MV-4-11 (cell line): ENCODE measurements around the gene SLC22A15.
"Not testable (repeated sequence)": the region's sequence is repeated elsewhere in the genome, so short reads cannot be mapped to it uniquely, and the experiment has no call there.

Experiments
- DNase-seq: peaks from one replicate; lab custom pipeline; 2025; lab: John Stamatoyannopoulos, UW

SLC22A15 gene

DNA sequence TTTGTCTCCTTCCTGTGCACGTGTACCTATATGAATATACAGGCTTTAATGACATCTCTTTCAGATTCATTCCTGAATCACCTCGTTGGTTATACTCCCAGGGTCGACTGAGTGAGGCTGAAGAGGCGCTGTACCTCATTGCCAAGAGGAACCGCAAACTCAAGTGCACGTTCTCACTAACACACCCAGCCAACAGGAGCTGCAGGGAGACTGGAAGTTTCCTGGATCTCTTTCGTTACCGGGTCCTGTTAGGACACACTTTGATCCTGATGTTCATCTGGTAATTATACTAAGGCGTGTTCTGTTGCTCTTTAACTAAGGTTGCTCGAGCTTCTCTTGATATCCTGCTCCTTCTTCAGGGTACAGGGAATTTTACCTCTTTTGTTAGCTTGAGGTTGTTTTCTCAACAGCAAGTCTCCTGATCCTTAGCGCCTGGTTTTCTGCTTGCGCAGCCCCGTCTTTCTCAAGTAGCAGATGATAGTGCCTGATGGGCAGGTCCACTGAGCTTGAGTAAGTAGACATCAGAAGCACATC, 55.1 kb downstream of the SLC22A15 start:
- no peak for DNase-seq

DNA sequence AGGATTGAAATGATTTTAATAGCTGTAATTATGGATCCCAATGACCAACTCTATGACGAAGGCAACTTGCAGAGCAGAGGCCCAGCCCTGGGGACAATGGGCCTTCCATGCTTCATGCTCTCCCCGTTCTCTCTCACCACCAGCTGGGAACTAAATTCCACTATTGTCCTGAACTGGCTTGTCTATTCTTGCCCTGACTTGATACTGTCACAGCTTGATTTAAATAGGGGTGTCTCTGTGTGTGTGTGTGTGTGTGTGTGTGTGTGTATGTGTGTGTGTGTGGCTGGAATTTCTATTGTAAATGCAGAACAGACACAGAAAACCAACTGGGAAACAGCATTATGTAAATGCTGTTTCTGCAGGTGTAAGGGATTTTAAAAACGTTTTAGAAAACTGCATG, 57.0 kb downstream of the SLC22A15 start:
- no peak for DNase-seq

DNA sequence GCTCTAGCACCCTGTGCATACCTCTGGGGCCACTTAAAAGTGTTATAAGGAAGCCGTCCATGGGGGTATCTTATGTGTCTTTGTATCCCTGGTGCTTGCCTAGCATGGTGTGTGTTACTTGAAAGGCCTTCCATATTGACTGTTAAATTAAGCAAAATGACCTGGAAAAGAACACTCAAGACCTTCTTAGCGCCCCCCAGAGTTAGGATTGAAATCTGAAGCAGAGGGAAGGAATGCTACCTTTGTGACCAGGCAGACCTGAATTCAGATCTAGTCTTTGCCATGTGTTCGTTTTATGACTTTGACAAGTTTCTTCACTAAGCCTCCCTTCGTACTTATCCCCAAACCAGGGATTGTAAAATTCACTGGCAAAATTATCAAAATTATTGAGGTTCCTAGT, 59.9 kb downstream of the SLC22A15 start:
- no peak for DNase-seq

DNA sequence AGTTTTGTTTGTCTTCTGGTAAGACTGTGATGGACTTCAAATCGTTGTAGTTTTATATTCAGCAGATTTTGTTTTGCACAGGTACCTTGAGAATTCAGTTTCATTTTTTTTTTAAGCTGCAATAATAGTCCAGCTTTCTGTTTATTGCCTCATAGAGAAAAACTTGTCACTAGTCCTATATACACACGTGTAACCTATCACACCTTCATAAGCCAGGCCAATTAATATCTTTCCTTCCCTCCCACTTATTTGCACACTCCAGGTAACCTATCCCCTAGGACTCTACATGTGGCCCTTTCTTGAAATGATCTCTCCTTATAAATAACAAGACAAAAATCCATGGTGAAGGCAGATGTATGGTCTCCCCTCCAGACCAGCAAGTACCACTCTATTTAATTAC, 62.4 kb downstream of the SLC22A15 start:
- DNase-seq: no peak

DNA sequence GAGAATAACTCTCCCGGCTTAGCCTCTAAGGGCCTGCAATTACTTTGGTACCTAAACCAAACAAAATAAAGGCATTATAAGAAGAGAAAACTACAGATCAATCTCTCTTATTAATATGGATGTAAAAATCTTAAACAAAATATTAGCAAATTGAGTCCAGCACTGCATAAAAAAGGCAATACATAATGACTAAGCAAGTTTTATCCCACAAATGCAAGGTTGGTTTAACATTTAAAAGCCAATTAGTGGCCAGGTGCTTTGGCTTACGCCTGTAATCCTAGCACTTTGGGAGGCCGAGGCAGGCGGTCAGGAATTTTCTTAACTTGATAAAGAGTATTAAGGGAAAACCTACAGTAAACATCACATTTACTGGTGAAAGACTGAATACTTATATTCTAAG, 67.8 kb downstream of the SLC22A15 start:
- no peak for DNase-seq

DNA sequence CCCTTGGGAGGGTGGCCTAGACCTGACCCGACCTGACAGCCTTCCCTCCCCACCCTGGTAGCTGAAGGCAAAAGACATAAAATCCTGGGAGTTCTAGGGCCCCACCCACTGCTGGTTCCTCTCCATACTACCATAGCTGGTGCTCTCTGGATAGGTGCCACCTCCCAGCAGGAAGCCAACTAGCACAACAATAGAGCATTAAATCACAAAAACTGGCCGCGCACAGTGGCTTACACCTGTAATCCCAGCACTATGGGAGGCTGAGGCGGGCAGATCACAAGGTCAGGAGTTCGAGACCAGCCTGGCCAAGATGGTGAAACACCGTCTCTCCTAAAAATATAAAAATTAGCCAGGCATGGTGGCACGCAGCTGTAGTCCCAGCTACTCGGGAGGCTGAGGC, 70.6 kb downstream of the SLC22A15 start:
- not testable (repeated sequence) for DNase-seq

DNA sequence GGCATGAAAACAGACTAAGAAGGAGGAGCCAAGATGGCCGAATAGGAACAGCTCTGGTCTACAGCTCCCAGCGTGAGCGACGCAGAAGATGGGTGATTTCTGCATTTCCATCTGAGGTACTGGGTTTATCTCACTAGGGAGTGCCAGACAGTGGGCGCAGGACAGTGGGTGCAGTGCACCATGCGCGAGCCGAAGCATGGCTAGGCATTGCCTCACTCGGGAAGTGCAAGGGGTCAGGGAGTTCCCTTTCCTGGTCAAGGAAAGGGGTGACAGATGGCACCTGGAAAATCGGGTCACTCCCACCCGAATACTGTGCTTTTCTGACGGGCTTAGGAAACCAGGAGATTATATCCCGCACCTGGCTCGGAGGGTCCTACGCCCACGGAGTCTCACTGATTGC, 75.6 kb downstream of the SLC22A15 start:
- DNase-seq: not testable (repeated sequence)

DNA sequence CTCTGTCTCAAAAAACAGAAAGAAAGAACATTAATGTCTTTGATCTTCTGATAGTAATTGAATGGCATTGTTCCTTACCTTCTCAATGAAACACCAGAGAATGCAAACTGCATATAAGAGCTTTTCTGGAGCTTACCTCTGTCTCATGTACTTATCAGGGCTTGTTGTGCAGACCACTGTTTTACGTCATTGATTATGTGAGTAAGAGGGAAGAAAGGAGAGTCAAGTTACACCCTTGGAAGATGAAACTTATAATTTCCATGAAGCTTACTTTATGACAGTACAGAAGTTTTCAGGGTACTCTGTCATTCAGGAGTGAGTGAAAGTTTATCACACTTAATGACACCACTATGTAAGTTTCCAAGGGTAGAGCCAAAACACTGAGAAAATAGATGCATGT, 85.9 kb downstream of the SLC22A15 start:
- no peak for DNase-seq

DNA sequence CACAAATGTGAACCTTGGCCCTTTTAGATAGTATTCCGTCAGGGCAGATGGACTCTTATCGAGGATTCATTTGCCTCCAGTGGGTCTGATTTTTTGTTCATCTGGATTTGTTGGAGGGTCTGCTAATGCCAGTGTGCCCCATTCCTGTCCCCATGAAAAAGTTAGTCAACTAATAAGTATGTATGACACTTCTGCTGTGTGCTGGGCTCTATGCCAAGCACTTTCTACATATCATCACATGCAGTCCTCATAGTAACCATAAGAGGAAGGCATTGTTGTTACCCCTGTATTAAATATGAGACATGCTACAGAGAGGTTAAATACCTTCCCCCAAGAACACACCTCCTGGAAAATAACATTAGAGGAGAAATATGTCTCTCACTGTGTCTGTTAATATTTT, 88.3 kb downstream of the SLC22A15 start:
- no peak for DNase-seq

DNA sequence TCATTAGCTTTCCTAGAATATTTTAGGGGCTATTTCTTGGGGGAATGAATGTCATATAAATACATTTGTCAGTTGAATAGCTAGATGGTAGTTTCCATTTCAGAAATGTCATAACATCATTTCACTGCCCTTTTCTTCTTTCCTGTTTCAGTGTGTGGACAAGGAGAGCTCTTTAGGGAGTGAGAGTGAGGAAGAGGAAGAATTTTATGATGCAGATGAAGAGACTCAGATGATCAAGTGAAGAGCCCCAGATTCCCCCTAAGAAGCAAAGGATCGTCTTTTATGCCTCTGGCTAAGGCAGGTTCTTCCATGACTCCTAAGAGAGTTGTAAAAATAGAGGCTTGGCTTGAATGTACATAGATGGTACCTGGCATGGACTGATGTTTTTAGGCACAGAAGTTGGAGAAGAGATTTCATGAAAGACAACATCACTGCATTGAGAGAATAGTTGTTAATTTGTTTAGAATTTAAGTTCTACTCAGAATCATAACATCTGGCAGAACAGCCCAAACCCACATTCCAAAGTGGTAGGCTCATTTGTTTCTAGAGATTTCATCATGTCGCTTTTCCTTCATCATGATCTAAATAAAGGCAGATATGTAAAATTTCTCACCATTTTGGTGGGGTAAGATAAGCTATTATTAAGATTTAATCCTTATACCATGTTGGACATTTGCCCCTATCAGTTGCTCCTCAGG, 90.7 kb downstream of the SLC22A15 start:
- no peak for DNase-seq

DNA sequence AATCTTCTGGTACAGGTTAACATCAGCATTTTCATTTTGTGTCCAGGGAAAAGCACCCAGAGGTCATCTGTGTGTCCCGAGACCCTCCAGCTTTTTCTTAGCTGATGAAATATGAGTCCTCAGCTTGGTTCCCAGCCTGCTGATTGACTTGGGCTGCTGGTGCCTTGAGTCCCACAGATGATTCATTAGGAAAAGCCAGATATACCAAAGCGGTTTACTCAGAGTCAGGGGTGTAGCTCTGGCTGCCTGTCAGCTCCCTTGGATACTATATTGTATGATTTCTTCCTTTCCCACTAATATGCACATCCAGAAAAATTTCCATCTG, 91.2 kb downstream of the SLC22A15 start:
- DNase-seq: no peak

DNA sequence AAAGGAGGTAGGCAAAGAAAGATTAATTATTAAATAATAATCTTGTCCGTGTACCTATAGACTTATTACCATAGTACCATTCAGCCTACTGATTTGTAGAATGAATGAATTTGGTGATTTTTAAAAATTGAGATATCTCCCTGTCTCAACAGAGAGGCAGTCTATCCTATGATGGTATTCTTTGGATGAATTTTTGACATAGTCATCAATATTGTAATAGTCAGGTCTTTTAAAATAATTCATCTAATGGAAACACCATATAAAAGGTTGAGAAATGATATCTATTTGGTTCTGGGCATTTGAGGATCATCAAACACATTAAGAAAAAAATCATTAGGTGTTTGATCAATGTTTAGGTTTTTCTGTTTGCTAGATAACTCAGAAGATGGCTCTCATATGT, 99.3 kb downstream of the SLC22A15 start:
- DNase-seq: no peak

DNA sequence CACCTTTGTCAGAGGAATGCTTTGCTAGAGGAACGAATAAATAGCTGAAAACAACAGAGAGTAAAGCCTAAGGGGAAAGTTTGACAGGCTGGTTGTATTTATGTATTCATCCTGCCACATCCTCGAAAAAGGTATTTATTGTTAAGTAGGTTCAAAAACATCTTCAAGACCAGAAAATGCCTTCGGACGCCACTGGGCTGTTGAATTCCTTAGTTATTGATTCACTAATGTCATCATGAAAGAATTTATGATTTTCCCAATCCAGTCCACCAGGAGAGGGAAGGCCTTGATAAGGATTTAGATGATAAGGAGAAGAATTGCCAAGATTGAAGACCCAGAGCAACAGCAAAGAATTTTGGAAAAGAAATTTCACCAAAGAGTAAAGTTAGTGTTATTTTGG, 99.7 kb downstream of the SLC22A15 start:
- no peak for DNase-seq

DNA sequence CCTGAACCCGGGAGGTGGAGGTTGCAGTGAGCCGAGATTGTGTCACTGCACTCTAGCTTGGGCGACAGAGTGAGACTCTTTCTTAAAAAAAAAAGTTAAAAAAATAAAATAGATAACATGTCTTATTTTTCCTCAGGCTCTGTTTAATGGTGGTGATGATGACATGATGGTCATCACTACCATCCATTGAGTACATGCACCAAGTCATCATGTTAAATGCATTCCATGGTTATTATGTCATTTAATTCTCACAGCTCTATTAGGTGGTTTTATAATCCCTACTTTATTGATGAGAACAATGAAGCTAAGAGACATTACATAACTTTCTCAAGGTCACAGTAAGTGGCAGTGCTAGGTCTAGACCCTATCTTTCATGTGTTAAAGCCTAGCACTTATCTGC, 100.5 kb downstream of the SLC22A15 start:
- no peak for DNase-seq

DNA sequence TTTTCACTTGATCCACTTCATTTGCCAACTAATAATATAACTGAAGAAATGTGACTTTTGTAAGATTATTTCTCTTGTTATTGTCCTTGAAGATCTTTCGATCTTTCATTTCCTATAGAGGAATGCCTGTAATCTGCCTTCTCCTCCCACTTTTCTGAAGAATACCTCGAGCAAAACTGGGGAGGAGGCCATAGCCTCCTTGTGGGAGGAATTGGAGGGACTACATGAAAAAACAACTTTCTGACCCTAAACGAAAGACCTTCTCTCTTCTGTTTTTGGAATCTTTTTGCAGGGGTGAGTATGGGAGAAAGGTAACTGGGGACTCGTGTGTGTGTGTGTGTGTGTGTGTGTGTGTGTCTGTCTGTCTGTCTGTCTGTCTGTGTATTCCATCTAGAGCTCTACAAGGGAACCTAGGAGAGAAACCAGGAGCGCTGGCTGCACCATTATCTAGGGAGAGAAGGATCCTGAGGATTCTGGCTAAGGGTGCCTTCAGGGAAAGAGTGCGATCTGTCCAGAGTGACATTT, 102.4 kb downstream of the SLC22A15 start:
- DNase-seq: no peak

DNA sequence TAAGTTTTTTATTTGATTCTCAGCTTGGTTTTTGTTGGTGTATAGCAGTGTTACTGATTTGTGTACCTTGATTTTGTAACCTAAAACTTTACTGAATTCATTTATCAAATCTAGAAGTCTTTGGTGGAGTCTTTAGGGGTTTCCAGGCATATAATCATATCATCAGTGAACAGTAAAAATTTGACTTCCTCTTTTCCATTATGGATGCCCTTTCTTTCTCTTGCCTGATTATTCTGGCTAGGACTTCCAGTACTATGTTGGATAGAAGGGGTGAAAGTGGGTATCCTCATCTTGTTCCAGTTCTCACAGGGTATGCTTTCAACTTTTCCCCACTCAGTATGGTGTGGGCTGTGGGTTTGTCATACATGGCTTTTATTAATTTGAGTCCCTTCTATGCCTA, 111.3 kb downstream of the SLC22A15 start:
- DNase-seq: no peak

DNA sequence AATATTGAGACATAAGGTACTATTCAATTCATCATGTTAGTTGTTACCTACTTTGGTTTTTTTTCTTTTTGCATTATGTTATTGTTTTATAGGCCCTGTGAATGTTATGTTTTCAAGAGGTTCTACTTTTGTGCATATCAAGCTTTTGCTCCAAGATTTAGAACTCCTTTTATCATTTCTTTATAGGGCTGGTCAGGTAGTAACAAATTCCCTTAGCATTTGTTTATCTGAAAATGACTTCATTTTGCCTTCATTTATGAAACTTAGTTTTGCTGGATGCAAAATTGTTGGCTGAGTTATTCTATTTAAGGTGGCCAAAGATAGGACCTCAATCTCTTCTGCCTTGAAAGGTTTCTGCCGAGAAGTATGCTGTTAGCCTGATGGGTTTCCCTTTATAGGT, 113.6 kb downstream of the SLC22A15 start:
- no peak for DNase-seq

DNA sequence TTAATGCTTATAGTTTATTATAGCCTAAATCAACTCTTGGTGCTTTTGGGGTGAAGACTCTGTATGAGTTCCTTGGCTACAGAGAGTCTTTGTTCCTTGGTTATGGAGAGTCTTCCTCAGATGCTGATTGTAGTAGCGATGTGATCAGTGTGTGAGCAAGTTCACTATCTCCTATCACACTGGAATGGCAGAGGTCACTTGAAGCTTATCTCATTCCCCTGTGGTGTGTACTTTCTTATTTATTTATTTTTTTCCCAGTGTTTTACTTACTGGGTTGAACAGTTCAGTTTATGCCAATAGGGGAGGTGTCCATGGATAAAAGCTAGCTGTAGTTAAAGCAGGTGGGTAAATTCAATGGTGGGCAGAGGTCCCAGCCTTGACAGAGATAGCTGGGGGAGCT, 114.8 kb downstream of the SLC22A15 start:
- no peak for DNase-seq

DNA sequence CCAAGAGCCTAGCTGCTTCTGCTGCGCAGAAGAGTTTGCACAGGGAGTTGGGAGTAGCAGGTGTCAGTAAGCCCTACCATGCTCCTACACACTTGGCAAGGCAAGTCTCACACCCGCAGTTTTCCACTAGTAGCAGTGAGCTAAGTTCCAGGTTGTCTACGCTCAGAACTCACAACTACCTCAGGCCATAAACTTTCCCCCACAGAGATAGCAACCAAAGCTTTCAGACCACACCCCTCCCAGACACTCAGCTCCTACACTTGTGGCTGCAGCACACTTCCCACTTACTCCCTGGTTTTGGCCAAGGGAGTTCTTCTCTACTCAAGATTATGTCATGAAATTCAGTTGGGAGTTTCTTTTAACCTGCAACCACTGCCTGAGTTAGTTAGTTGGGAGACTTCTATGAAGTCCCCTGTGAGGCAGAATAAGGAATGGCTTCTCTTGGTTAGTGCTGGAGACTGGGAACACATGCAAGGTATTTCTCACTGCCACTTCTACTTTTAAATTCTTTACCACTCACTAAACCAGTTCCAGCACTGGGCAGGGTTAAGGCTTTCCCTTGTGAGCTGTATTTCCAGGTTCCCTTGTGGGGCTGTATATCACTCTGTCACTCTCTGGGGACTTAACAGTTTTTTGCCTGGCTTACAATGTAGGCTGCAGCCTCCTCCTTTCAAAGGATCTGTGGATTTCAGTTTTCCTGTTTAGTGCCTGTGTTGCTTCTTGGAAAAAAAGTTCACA, 116.6 kb downstream of the SLC22A15 start:
- no peak for DNase-seq

DNA sequence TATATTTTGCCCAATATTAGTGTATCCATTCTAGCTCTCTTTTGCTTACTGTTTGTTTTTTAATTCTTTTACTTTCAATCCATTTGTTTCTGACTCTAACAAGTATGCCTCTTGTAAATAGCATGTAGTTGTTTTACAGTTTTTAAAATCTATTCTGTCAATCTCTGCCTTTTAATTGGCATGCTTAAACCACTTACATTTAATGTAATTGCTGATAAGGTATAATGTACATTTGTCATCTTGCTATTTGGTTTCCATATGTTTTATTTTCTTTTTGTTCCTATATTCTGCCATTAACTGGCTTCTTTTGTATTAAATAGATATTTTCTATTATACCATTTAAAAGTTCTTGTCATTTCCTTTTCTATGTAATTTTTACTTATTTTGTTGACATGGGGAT, 118.7 kb downstream of the SLC22A15 start:
- DNase-seq: no peak

DNA sequence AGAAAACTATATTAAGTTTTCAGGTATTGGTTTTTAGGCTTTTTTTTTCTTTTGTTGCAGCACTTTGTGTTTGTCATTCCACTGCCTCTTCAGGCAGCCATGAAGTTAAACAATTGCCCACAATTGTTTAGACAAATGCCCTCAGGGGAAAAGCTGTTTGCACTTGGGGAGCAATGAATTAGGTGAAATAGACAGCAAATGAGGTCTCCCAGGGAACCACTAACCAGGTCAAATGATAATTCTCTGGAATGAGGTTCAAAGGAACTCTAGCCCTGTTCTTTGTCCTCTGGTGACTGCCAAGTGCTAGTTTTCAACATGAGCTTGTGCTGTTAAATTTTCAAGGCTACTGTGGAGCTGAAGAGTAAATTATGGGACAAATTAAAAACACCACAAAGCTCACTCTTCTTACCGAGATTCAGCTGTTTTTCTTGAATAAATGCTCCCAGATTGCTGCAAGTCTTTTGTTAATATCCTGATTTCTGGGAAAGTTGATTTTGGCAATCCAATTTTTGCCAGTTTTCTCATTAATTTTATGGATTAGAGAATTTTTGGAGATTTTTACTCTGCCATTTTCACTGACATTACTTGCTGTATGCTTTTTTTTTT, 119.8 kb downstream of the SLC22A15 start:
- no peak for DNase-seq

DNA sequence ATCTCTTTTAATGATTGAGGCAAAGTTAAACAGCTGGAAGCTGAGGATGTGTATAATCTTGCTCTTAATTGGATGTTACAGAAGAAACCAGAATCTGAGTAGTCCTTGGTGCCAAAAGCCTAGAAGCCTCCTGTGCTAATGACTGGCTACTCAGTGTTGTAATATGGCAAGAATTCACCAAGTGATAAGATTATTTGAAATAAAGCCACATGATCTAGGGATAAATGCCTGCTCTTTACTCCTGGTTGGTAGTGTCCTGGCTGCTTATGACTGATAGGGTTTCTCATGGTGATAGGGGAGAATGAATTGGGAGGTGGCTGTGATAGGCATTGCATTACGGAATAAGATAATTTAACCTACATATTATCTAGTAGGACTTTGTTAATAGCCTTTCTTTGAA, 121.3 kb downstream of the SLC22A15 start:
- DNase-seq: no peak

DNA sequence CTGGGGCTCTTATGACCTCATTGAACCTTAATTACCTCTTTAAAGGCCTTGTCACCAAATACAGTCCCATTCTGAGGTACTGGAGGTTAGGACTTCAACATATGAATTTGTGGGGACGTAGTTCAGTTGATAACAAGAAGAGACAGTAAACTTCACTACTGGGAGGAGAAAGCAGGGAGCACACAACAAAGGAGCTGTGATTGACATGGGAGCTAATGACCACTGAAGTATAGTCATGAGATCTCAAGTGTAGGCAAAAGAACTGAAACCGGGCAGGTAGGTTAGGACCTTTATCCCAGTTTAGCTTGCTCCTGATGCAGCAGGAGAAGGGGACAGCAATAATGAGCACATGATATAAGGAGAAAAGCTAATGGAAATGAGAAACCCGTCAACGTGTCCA, 123.1 kb downstream of the SLC22A15 start:
- no peak for DNase-seq
